ENCODE data around the gene BCL11B.

Gene BCL11B

GRCh38 chr14:99252940-99253868 is 18.8 kb downstream of the BCL11B start:
- DNase-seq = no peak

DNA sequence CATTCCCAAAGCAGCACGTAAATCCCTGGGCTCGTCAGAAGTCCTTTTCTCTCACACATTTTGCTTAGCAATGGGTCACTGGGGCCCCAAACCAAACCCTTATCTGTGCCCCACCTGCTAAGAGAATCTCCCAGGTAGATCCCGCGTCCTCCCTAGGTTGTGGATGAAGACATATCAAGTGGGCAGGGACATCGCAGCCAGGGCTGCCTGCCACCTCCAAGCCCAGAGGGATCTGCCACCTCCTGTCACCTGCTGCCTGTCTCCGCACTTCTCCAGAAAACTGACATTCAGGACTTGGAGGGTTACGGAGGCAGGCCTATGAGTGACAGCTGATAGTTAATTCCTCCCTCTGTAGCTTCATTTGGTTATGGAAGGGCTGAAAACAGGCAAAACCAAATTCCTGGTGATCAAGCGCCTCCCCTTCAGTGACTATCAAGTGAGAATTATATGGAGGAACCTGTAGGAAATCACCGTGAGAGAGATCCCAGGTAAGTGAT is 19.5 kb downstream of the BCL11B start:
- no peak for DNase-seq

GRCh38 chr14:99251721-99252120 is 20.3 kb downstream of the BCL11B start:
- no peak for DNase-seq

DNA sequence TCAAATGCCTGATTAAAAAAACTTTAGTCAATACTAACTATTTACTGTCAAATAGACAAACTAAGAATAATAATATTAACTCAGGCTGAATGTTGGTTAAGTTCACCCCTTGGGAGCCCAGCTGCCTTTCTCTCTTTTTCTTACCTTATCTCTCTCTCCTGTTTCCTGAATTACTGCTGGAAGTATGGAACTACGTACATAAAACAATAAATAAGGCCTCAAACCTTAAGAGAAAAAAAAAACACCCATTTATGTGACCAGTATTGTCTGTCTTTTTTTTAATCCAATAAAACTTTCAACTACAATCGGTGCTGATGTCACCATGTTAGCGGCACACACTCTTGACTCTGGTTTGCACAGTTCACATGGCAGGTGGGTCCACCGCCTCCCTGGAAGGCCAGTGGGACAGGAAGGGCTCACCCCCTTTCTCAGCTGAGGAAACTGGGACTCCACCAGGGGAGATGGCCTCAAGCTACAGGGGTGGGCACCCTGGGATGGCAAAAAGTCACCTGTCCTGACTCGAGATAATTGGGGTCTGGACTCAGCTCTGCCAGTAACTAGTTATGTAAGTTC is 21.3 kb downstream of the BCL11B start:
- DNase-seq = no peak

GRCh38 chr14:99249389-99249788 is 22.6 kb downstream of the BCL11B start:
- DNase-seq = no peak

GRCh38 chr14:99248761-99249171 is 23.2 kb downstream of the BCL11B start:
- no peak for DNase-seq

- DNase-seq = no peak
Measured at GRCh38 chr14:99247772-99248171, 24.2 kb downstream of the BCL11B start.

- no peak for DNase-seq
Measured at GRCh38 chr14:99247101-99247729, 24.8 kb downstream of the BCL11B start.

DNA sequence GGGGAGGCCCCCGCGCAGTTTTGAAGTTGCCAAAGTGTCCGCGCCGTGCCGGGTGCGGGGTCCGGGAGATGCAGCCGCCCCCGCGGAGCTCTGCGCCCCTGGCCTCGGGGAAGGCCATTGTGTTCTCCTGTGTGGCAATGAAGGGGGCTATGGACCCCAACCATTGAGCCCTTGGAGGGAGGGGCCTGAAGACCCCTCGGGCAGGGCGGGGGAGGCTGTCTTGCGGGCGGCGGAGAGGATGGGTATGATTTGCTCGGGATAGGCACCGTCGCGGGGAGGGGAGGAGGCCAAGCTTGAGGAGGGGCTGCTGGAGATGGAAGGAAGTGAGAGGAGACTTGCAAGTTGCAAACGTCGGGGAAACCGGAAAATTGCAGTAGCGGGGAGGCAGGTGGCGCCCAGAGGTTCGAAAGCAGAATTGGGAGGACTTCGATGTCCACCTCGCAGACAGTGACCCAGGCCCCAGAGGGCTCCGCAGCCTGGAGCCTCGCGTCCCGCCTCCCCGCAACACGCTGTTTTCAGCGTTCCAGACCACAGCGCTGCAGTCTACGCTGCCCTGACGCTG is 25.4 kb downstream of the BCL11B start:
- DNase-seq = no peak

DNA sequence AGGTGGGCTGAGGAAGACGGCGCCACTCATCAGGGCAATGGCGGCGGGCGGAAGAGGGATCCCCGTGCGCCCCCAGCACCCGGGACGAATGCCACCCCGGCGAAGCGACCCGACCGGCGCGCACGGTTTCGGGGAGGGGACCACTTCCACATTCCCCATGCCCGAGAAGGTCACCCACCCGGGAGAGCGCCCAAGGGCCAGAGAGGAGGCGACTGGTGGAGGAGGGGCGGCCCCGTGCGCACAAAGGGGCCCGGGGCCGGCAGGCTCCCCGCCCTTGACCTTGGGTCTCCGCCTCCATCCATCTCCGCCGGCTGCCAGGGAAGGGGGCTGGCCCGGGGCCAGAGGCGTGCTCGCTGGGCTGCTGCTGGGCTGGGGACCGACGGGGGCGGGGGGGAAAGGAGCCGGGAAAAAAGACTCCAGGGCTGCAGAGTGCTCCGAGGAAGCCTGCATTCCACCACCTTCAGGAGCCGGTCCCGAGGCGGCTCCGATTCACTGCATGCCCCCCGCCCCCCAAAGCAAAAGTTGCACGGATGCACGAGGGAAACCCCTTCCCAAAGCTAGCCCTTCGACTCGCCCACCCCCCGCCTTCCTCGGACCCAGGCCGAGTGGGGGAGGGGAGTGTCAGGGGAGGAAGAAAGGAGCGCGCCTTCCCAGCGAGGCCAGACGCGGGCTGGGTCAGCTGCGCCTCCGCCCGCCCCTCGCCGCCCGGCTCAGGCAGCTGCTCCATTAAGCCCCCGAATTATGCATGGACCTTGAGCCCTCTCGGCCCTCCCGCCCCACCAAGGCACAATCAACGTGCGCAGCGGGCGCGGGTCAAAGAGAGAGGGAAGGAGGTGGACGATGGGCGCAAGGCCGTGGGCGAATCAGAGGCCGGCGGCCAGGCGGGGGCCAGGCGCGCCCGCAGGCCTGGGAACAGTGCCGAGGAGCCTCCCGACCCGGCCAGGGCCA is 26.2 kb downstream of the BCL11B start:
- no peak for DNase-seq

DNA sequence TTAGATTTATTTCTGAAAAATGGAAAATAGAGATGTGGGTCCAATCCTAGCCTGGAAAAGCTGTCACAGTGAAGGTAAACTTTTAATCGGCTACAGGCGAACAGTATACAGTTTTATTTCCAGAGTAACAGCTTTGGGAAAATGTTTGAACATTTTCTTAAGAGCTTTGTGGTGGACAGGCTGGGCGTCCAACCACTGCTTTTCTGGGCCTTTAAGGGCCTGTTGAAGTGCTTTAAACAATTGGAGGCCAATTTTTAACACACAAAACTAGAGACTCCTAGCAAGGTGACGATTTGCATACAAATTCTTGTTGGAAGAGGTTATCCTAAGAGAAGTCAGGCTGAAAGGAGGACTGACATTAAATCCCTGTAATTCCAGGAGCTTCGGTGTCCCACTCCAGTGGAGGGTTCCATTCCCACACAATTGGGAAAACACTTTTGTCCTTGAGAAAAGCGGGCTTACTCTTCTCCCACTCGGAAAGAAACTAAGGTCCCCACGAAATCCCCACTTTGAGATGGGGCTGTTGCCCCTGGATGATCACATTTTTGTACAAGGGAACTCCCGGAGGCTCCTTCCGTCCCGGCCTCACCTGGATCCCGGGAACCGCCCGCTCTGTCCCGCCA is 26.9 kb downstream of the BCL11B start:
- no peak for DNase-seq

DNA sequence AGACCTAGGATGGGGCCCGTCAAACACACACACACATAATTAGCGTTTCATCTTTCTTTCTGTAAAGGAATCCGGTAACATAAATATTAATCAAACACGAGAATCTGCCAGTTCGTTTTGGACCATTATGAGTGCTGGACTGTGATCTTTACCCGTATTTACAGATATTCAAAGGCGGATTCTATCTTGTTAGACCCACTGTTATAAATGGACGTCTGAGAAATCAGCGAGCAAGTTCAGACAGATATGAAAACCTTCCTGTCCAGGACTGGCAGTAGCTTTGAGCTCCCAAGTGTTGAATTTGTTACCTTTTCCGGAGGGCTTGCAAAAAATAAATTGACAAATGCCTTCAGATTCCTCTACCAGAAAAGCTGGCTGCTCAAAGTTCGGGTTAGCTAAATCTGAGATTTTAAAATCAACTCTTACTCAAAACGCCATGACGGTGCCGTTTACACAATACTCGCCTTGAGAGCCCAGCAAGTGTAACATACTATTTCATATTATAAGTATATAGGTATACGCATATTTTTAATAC is 27.6 kb downstream of the BCL11B start:
- no peak for DNase-seq

DNA sequence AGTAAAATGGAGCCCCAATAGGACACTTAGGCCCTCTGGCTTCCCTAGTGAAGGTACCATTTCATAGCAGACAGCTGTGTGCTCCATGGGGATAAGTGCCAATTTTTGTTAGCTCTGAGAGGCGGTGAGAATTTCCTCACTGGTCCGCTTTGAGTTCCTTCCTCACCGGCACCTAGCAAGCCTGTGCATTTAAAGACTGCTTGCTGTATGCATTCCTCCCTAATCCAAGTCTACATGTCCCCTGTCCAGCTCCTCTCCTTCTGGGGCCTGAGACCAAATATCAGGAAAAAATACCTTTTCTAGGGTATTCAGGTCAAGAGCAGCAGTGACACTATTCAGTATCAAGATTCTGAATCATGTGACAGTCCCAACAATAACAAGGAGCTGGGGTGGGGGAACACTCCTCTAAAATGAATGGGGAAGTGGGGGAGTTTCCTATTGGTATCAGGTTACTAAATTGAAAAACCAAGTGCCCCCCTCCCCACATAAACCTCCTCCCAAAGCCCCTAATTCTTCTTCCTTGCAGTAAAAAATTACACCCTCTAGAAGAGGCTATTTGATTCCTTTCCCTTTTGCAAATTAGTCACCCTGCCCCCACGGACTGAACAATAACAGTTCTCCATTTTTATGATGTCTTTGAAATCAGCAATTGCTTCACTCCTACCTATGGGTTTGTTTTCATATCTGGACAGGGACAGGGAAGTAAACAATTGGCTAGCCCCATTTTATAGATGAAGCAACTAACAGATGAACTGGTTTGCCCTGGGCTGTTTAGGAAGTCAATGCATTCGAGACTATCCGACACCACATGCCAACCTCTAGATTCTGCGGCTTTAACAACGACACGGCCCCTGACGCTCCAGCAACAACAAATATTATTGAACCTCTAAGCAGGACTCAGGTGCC is 28.9 kb downstream of the BCL11B start:
- DNase-seq = peak; percentile 37

DNA sequence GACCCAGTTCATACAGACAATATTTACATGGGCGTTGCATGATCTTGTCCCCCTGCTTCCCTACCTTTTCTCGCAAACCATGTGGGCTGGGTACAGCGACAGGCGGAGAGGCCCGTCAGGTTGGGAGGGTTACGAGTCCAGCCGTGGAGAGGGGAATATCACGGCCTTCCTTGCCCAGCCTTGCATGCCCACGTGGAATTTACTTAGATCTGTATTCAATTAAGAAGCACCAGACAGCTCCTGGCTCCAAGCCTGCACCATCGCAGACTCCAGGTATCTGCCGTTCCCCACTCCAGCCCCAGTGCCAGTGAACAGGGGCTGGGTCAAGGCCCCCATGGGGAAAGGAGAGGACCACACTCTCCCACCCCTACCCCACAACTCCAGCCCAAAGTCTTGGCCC is 29.8 kb downstream of the BCL11B start:
- DNase-seq = no peak

DNA sequence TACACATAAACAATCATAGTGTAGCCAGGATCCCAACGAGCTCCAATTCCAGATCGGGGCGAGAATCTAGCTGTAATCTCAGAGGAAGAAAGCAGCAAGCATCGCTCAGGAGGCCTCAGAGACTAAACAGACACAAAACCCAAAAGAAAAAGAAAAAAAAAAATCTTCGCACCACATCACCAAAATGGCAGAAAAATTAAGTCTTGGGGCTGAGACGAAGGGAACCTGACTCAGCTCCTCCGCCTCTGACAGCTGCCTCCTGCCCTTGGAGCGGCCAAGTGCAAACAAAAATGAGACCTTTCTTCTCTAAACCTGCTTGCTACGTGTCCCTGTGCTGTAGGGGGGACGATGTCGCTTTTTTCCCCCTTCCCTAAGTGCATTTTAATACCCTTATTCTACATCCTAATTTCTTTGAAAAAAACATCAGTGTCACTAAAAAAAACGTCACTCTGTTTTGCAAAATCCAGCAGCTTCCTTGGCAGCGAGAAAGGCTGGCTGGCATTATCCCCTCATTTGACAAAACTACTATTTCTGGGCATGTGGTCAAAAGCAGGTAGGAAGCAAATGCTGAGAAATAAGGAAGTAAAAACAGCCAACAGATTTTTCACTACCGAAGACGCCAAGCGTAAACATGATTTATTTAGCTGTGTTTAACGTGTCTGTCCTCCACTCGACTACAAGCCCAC is 30.5 kb downstream of the BCL11B start:
- DNase-seq = peak; percentile 51

- no peak for DNase-seq
Measured at GRCh38 chr14:99240627-99241324, 31.2 kb downstream of the BCL11B start.

DNA sequence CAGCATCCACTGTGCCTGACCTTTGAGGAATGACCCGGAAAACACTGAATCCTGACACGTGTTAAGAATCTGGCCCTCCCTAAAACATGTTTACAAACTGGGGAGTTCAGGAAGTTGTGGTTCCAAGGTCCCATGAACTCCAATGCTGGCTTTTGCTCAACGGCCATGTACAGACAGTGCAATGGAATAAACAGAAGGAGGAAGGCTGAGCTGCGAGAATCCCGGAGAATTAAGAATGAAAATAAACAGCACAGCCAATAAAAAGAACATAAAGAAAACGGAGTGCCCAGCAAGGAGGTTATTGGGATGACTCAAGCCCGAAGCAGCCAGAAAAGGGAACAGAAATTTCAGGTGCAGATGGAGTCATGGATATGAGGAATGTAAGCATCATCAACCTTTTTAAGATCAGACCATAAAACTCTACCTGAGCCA is 32.3 kb downstream of the BCL11B start:
- no peak for DNase-seq

DNA sequence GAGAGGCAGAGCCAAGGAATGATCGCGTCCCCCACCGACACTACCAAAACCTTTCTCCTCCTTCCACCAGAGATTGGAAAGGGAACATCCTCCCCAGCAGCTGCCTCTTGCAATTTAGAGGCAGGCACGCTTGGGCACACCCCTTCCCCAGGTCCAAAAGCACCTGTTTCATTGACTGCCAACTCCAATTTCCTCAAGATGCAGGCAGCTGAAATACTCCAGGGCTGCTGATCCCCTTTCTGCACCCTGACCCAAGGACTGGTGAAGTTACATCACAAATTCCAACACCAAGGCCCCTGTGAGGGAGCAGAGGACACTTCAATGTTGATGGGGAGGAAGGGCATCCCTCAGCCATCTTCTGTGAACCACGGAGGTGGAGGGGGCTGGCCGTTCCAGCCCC is 33.8 kb downstream of the BCL11B start:
- DNase-seq = no peak

DNA sequence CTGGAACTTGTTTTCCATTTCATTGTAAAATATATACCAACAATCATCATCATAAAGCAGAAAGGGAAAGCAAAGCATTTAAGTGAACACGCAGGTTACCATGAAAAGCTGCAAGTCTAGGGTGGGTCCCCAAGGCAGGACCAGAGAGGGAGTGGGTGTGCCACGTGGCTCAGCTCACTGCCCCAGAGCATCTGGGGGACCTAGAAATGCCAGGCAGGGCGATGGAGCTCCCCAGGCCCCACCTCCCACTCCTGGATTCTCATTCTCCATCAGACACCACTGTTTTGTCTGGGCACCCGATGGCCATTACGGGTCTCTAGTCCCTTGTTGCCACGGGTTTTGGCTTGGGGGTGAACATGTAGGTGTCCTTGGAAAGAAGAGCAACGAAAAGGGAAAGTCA is 34.7 kb downstream of the BCL11B start:
- no peak for DNase-seq
